Measurements from ENCODE around the gene PIBF1.
A peak's percentile ranks its signal among the peaks of the same experiment; 100 is the strongest.

The PIBF1 gene

GRCh38 chr13:73057284-73058063 lies 275.5 kb downstream of the PIBF1 start:
- Histone ChIP-seq H3K4me1 (ENCODE audit: insufficient read depth, low read length) (peaks cover 17% of the 10 kb centered on the region), H3K27ac (ENCODE audit: low read length) (no peak overlapping the region)

GRCh38 chr13:73058064-73058313 lies 276.1 kb downstream of the PIBF1 start:
- Histone ChIP-seq H3K4me1 (ENCODE audit: insufficient read depth, low read length) (peaks cover 17% of the 10 kb centered on the region), H3K9ac (ENCODE audit: low read depth, low read length) (no peak overlapping the region), H3K36me3 (ENCODE audit: insufficient read depth, low read depth, low read length) (no peaks in the 10 kb centered on the region), H3K27ac (ENCODE audit: low read length) (no peak overlapping the region), H3K4me3 (ENCODE audit: low read length) (peak overlapping the region; percentile 75), H3K9me3 (ENCODE audit: insufficient read depth, low read depth, low read length) (no peaks in the 10 kb centered on the region), H3K27me3 (ENCODE audit: insufficient read depth, low read length) (peaks cover 59% of the 10 kb centered on the region)

More at GRCh38 chr13:73057284-73058063, 275.5 kb downstream of the PIBF1 start:
- Histone ChIP-seq H3K36me3 (ENCODE audit: insufficient read depth, low read depth, low read length) (no peaks in the 10 kb centered on the region), H3K9ac (ENCODE audit: low read depth, low read length) (no peak overlapping the region), H3K27me3 (ENCODE audit: insufficient read depth, low read length) (peaks cover 53% of the 10 kb centered on the region), H3K4me3 (ENCODE audit: low read length) (0 out of 2 replicates have a peak overlapping the region, but pooled peaks have one; percentile 75), H3K9me3 (ENCODE audit: insufficient read depth, low read depth, low read length) (no peaks in the 10 kb centered on the region)

DNA sequence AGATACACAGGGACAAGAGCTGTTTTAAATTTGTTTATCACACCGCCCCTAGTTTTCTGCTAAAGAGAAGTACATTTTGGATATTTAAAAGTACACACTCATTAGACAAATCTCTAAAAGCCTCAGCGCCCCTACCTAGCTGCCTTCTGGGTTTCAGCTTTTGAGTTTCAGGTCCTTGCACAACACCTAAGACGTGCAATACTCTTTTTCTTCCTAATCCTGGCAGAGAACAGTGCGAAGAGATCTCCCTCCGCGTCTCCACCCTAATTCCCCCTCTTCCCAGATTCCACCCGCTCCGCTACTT lies 276.5 kb downstream of the PIBF1 start:
- Histone ChIP-seq H3K4me1 (ENCODE audit: insufficient read depth, low read length) (peaks cover 20% of the 10 kb centered on the region), H3K27ac (ENCODE audit: low read length) (no peak overlapping the region), H3K9ac (ENCODE audit: low read depth, low read length) (peak overlapping the region; percentile 49; the same call in 1 of the 2 replicates), H3K4me3 (ENCODE audit: low read length) (peak overlapping the region; percentile 75), H3K36me3 (ENCODE audit: insufficient read depth, low read depth, low read length) (no peaks in the 10 kb centered on the region), H3K9me3 (ENCODE audit: insufficient read depth, low read depth, low read length) (no peaks in the 10 kb centered on the region), H3K27me3 (ENCODE audit: insufficient read depth, low read length) (peaks cover 62% of the 10 kb centered on the region)

DNA sequence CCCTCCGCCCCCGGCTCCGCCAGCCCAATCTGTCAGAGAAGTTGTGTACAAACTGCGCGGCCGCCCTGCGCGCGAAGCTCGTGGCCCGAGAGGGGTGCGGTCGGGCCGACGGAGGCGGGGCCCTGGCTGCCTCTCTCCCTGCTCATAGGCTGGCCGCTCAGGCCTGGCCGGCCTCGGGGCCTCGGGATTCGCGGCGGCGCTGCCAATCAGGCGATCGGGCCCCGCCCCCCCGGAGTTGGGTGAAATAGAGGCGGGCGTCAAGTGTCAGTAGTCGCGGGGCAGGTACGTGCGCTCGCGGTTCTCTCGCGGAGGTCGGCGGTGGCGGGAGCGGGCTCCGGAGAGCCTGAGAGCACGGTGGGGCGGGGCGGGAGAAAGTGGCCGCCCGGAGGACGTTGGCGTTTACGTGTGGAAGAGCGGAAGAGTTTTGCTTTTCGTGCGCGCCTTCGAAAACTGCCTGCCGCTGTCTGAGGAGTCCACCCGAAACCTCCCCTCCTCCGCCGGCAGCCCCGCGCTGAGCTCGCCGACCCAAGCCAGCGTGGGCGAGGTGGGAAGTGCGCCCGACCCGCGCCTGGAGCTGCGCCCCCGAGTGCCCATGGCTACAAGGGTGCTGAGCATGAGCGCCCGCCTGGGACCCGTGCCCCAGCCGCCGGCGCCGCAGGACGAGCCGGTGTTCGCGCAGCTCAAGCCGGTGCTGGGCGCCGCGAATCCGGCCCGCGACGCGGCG lies 277.0 kb downstream of the PIBF1 start, which contains the start of gene KLF5:
TSS of gene KLF5 (plus strand) at position 270 of the 724 bp plus-strand sequence. CDS start at position 593, 323 bp downstream.
- Histone ChIP-seq H3K36me3 (ENCODE audit: insufficient read depth, low read depth, low read length) (no peaks in the 10 kb centered on the region), H3K9me3 (ENCODE audit: insufficient read depth, low read depth, low read length) (no peaks in the 10 kb centered on the region), H3K27ac (ENCODE audit: low read length) (no peak within 1 kb of the TSS), H3K9ac (ENCODE audit: low read depth, low read length) (peak within 1 kb of the TSS; percentile 49; the same call in 1 of the 2 replicates), H3K4me3 (ENCODE audit: low read length) (peak within 1 kb of the TSS; percentile 75), H3K4me1 (ENCODE audit: insufficient read depth, low read length) (peaks cover 26% of the 10 kb centered on the region), H3K27me3 (ENCODE audit: insufficient read depth, low read length) (peaks cover 67% of the 10 kb centered on the region)

- H3K4me1 ChIP-seq (ENCODE audit: insufficient read depth, low read length) = peaks cover 28% of the 10 kb centered on the region
- H3K9ac ChIP-seq (ENCODE audit: low read depth, low read length) = peak overlapping the region; percentile 36; the same call in 1 of the 2 replicates
- H3K4me3 ChIP-seq (ENCODE audit: low read length) = peak overlapping the region; percentile 75
- no peaks in the 10 kb centered on the region for H3K36me3 ChIP-seq (ENCODE audit: insufficient read depth, low read depth, low read length)
- H3K27me3 ChIP-seq (ENCODE audit: insufficient read depth, low read length) = peaks cover 73% of the 10 kb centered on the region
- no peak overlapping the region for H3K27ac ChIP-seq (ENCODE audit: low read length)
- no peaks in the 10 kb centered on the region for H3K9me3 ChIP-seq (ENCODE audit: insufficient read depth, low read depth, low read length)
These were observed 277.7 kb downstream of the PIBF1 start for GRCh38 chr13:73059460-73060250.

DNA sequence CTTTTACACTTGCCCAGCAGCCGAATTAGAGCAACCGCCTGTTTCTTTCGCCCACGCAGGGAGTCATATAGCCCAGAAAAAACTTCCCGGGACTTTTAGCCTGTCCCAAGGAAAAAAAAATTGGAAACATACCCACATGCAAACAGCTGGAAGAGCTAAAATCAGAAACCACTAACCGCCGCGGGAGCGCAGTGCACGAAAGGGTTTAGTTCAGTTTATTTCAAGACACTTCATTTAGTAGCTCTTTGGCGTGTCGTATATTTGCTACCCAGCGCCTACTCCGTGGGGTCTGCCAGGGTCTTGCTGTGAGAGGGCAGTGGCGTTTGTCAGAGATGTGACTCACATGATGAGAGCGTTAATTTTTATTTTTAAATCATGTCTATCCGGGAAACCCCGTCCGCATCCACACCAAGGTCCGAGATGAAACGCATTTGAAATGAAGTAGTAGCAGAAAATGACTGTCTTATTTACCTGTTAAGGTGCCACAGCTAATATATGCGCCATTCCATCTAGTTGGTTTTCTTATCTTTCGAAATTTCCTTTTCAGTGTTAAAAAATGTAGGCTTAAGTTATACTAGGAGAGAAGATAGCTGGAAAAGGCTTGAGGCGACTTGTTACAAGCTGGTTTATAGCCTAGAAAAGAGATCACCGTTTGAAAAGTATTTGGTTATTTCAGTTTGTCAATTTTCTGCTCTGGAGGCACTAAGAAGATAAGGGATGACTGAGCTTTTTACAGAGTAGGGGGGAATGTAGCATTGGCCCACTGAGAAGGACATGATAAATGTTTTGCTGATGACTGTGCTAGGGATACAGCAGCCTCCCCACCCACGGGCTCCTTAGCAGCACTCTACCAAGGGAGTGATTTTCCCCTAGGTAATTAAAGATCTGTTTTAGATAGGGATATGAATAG lies 278.6 kb downstream of the PIBF1 start:
- Histone ChIP-seq H3K27me3 (ENCODE audit: insufficient read depth, low read length) (peaks cover 82% of the 10 kb centered on the region), H3K4me3 (ENCODE audit: low read length) (peak overlapping the region; percentile 75), H3K9ac (ENCODE audit: low read depth, low read length) (peak overlapping the region; percentile 36; the same call in 1 of the 2 replicates)

DNA sequence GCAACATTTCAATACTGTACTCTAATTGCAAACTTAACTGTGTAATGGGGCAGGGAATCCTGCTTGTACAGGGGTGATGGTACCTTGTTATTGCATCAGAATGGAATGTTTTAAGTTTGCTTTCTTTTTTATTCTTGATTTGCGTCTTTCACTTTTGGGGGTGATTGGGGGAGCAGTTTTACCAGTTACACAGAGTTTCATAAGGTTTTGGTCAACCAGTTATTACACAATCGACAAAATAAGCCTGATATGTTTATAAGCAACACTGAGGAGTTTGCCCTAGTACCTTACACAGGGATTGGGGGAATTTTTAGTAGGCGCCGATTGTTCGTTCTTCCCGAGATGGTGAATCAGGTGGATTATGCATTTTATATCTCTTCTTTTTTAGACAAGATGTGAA lies 279.5 kb downstream of the PIBF1 start:
- Histone ChIP-seq H3K9ac (ENCODE audit: low read depth, low read length) (no peak overlapping the region), H3K36me3 (ENCODE audit: insufficient read depth, low read depth, low read length) (no peaks in the 10 kb centered on the region; the same call in 1 of the 2 replicates), H3K27me3 (ENCODE audit: insufficient read depth, low read length) (peaks cover 88% of the 10 kb centered on the region), H3K27ac (ENCODE audit: low read length) (no peak overlapping the region), H3K9me3 (ENCODE audit: insufficient read depth, low read depth, low read length) (no peaks in the 10 kb centered on the region), H3K4me1 (ENCODE audit: insufficient read depth, low read length) (peaks cover 26% of the 10 kb centered on the region), H3K4me3 (ENCODE audit: low read length) (peak overlapping the region; percentile 10; the same call in 1 of the 2 replicates)

More for the DNA sequence above, 278.6 kb downstream of the PIBF1 start:
- Histone ChIP-seq H3K36me3 (ENCODE audit: insufficient read depth, low read depth, low read length) (no peaks in the 10 kb centered on the region), H3K27ac (ENCODE audit: low read length) (no peak overlapping the region), H3K9me3 (ENCODE audit: insufficient read depth, low read depth, low read length) (no peaks in the 10 kb centered on the region), H3K4me1 (ENCODE audit: insufficient read depth, low read length) (peaks cover 32% of the 10 kb centered on the region)

- peaks cover 25% of the 10 kb centered on the region for H3K4me1 ChIP-seq (ENCODE audit: insufficient read depth, low read length)
- no peaks in the 10 kb centered on the region for H3K9me3 ChIP-seq (ENCODE audit: insufficient read depth, low read depth, low read length)
- no peak overlapping the region for H3K27ac ChIP-seq (ENCODE audit: low read length)
- H3K27me3 ChIP-seq (ENCODE audit: insufficient read depth, low read length) = peaks cover 85% of the 10 kb centered on the region
- H3K9ac ChIP-seq (ENCODE audit: low read depth, low read length) = no peak overlapping the region
- H3K4me3 ChIP-seq (ENCODE audit: low read length) = no peak overlapping the region; the same call in 1 of the 2 replicates
- H3K36me3 ChIP-seq (ENCODE audit: insufficient read depth, low read depth, low read length) = no peaks in the 10 kb centered on the region; the same call in 1 of the 2 replicates
These were observed 279.9 kb downstream of the PIBF1 start for GRCh38 chr13:73061876-73062275.

DNA sequence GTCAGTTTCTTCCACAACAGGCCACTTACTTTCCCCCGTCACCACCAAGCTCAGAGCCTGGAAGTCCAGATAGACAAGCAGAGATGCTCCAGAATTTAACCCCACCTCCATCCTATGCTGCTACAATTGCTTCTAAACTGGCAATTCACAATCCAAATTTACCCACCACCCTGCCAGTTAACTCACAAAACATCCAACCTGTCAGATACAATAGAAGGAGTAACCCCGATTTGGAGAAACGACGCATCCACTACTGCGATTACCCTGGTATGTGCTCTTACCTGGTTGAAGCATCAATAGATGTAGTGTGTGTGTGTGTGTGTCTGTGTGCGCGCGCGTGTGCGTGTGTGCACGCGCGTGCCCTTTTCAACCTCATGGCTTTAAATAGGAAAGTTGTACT lies 280.5 kb downstream of the PIBF1 start:
- Histone ChIP-seq H3K9ac (ENCODE audit: low read depth, low read length) (no peak overlapping the region), H3K27ac (ENCODE audit: low read length) (no peak overlapping the region), H3K4me1 (ENCODE audit: insufficient read depth, low read length) (peaks cover 25% of the 10 kb centered on the region), H3K9me3 (ENCODE audit: insufficient read depth, low read depth, low read length) (no peaks in the 10 kb centered on the region), H3K4me3 (ENCODE audit: low read length) (no peak overlapping the region), H3K36me3 (ENCODE audit: insufficient read depth, low read depth, low read length) (no peaks in the 10 kb centered on the region; the same call in 1 of the 2 replicates), H3K27me3 (ENCODE audit: insufficient read depth, low read length) (peaks cover 79% of the 10 kb centered on the region)

DNA sequence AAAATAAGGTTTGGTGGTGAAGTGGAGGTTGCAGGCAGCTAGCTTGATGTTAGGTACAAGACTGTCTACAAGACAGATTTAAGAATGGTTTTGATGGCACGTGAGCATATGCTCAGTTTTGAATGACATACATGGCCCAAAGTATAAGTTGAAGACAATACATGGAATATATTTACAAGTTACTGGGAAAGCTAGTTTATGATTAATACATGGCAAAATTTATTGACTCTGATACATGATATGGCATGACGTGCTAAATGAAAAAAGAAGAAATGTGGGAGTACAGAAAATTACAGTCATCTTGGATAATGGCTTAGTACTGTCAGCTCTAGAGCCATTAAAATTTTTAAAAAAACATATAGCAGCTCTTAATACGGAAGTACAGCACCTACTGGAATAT lies 281.2 kb downstream of the PIBF1 start:
- Histone ChIP-seq H3K27me3 (ENCODE audit: insufficient read depth, low read length) (peaks cover 72% of the 10 kb centered on the region), H3K27ac (ENCODE audit: low read length) (no peak overlapping the region), H3K4me1 (ENCODE audit: insufficient read depth, low read length) (peaks cover 22% of the 10 kb centered on the region), H3K9ac (ENCODE audit: low read depth, low read length) (no peak overlapping the region), H3K9me3 (ENCODE audit: insufficient read depth, low read depth, low read length) (no peaks in the 10 kb centered on the region), H3K36me3 (ENCODE audit: insufficient read depth, low read depth, low read length) (no peaks in the 10 kb centered on the region; the same call in 1 of the 2 replicates), H3K4me3 (ENCODE audit: low read length) (no peak overlapping the region)

GRCh38 chr13:73065036-73065435 lies 283.1 kb downstream of the PIBF1 start:
- Histone ChIP-seq H3K4me3 (ENCODE audit: low read length) (no peak overlapping the region), H3K4me1 (ENCODE audit: insufficient read depth, low read length) (peaks cover 21% of the 10 kb centered on the region), H3K36me3 (ENCODE audit: insufficient read depth, low read depth, low read length) (no peaks in the 10 kb centered on the region; the same call in 1 of the 2 replicates)

More at GRCh38 chr13:73065036-73065435, 283.1 kb downstream of the PIBF1 start:
- no peak overlapping the region for H3K9ac ChIP-seq (ENCODE audit: low read depth, low read length)
- H3K27ac ChIP-seq (ENCODE audit: low read length) = no peak overlapping the region
- no peaks in the 10 kb centered on the region for H3K9me3 ChIP-seq (ENCODE audit: insufficient read depth, low read depth, low read length)
- peaks cover 63% of the 10 kb centered on the region for H3K27me3 ChIP-seq (ENCODE audit: insufficient read depth, low read length)
